SU-DHL-6 (cell line): ENCODE measurements around the gene HOPX.

Source experiments
- H2AFZ ChIP-seq: fragments of 200-600 bp; sonication (generic); 2 replicates; pipeline ENCODE4 v1.6.1; 2014; ENCODE audit warnings: low read depth, mild to moderate bottlenecking, moderate library complexity, mixed read lengths, antibody characterized with exemption, low read length; ENCODE audit not compliant: severe bottlenecking
- H3F3A ChIP-seq: fragments of 200-600 bp; shearing (Covaris generic); 2 replicates; pipeline ENCODE4 v1.6.0; 2016; ENCODE audit warnings: antibody characterized with exemption, mild to moderate bottlenecking; ENCODE audit not compliant: insufficient read depth
- H3K27ac ChIP-seq: fragments of 200-600 bp; sonication (generic); 2 replicates; pipeline ENCODE4 v1.5.1; 2016; ENCODE audit warnings: low read depth, mild to moderate bottlenecking, low read length, moderate library complexity, mixed read lengths
- H3K27me3 ChIP-seq: fragments of 200-600 bp; sonication (generic), shearing (Covaris generic); 2 replicates; pipeline ENCODE4 v1.6.0; 2014; ENCODE audit warnings: mild to moderate bottlenecking, low read length
- H3K36me3 ChIP-seq: fragments of 200-600 bp; sonication (generic); 2 replicates; pipeline ENCODE4 v1.6.1; 2014; ENCODE audit warnings: mild to moderate bottlenecking, low read length, mixed read lengths
- H3K4me2 ChIP-seq: fragments of 300-600, 200-600 bp; shearing (Covaris generic), sonication (generic); 2 replicates; pipeline ENCODE4 v1.6.0; 2014; ENCODE audit warnings: low read length, low read depth, mild to moderate bottlenecking; ENCODE audit not compliant: poor library complexity, severe bottlenecking
- H3K4me3 ChIP-seq: fragments of 200-600 bp; sonication (generic); 2 replicates; pipeline ENCODE4 v1.5.1; 2014; ENCODE audit warnings: antibody characterized with exemption, low read length, mild to moderate bottlenecking, mixed read lengths; ENCODE audit not compliant: insufficient read depth, poor library complexity, severe bottlenecking
- H3K79me2 ChIP-seq: fragments of 200-600 bp; sonication (generic); 2 replicates; pipeline ENCODE4 v1.6.1; 2014; ENCODE audit warnings: mild to moderate bottlenecking, low read length, moderate library complexity; ENCODE audit not compliant: insufficient read depth
- H3K9ac ChIP-seq: fragments of 200-600 bp; sonication (generic); 2 replicates; pipeline ENCODE4 v1.7.0; 2014; ENCODE audit warnings: mild to moderate bottlenecking, low read length
- H3K9me2 ChIP-seq: fragments of 200-600 bp; sonication (generic); replicated peaks from 2 replicates; pipeline ENCODE4 v1.6.1; 2014; ENCODE audit warnings: low read length; ENCODE audit not compliant: insufficient read depth
- H3K9me3 ChIP-seq: fragments of 200-600 bp; sonication (generic); 2 replicates; pipeline ENCODE4 v1.6.1; 2014; ENCODE audit warnings: low read length, mixed read lengths; ENCODE audit not compliant: insufficient read depth
- H4K20me1 ChIP-seq: fragments of 200-600 bp; sonication (generic); 2 replicates; pipeline ENCODE4 v1.6.1; 2014; ENCODE audit warnings: low read depth, mild to moderate bottlenecking, antibody characterized with exemption, low read length, moderate library complexity, mixed read lengths
- CTCF ChIP-seq: fragments of 200-600 bp; sonication (generic); IDR thresholded peaks from one replicate; pipeline ENCODE4 v1.5.1; 2017; ENCODE audit warnings: antibody characterized with exemption, mild to moderate bottlenecking, low read length, moderate library complexity; ENCODE audit not compliant: insufficient read depth, poor library complexity, severe bottlenecking
- EZH2phosphoT487 ChIP-seq: fragments of 200-600 bp; sonication (generic), shearing (Covaris generic); conservative IDR thresholded peaks from 2 replicates; pipeline ENCODE4 v1.6.1; 2018; ENCODE audit warnings: mild to moderate bottlenecking, antibody characterized with exemption, low read length, moderate library complexity, mixed read lengths

The HOPX gene

GRCh38 chr4:56689201-56689969 lies 8.3 kb upstream of the HOPX start:
- H3K9ac ChIP-seq: no peak overlapping the region
- no peaks in the 10 kb centered on the region for H3K79me2 ChIP-seq
- no peaks in the 10 kb centered on the region for H4K20me1 ChIP-seq
- no peak overlapping the region for H3K27ac ChIP-seq
- no peaks in the 10 kb centered on the region for H3K9me2 ChIP-seq
- H3F3A ChIP-seq: no peaks in the 10 kb centered on the region
- no peaks in the 10 kb centered on the region for H3K27me3 ChIP-seq
- no peaks in the 10 kb centered on the region for H3K36me3 ChIP-seq
- H3K4me2 ChIP-seq: no peak overlapping the region
- TF ChIP-seq CTCF (no peak), EZH2phosphoT487 (no peak)
- H2AFZ ChIP-seq: no peak overlapping the region
- H3K4me3 ChIP-seq: no peak overlapping the region
- H3K9me3 ChIP-seq: no peaks in the 10 kb centered on the region

GRCh38 chr4:56688094-56688647 lies 7.1 kb upstream of the HOPX start:
- Histone ChIP-seq H2AFZ (no peak overlapping the region), H3K27ac (no peak overlapping the region), H3K9me3 (no peaks in the 10 kb centered on the region), H3K9me2 (no peaks in the 10 kb centered on the region), H3F3A (no peaks in the 10 kb centered on the region), H3K79me2 (no peaks in the 10 kb centered on the region), H3K27me3 (no peaks in the 10 kb centered on the region), H3K4me2 (no peak overlapping the region), H4K20me1 (no peaks in the 10 kb centered on the region), H3K36me3 (no peaks in the 10 kb centered on the region), H3K9ac (no peak overlapping the region), H3K4me3 (no peak overlapping the region)
- TF ChIP-seq EZH2phosphoT487 (no peak), CTCF (no peak)

GRCh38 chr4:56686537-56687231 lies 5.6 kb upstream of the HOPX start:
- H3K4me3 ChIP-seq: no peak overlapping the region
- H3K4me2 ChIP-seq: no peak overlapping the region
- H3K27me3 ChIP-seq: no peaks in the 10 kb centered on the region
- no peaks in the 10 kb centered on the region for H3K9me3 ChIP-seq
- H4K20me1 ChIP-seq: no peaks in the 10 kb centered on the region
- no peaks in the 10 kb centered on the region for H3K79me2 ChIP-seq
- H3K27ac ChIP-seq: no peak overlapping the region
- H3K9me2 ChIP-seq: no peaks in the 10 kb centered on the region
- no peaks in the 10 kb centered on the region for H3K36me3 ChIP-seq
- no peaks in the 10 kb centered on the region for H3F3A ChIP-seq
- H3K9ac ChIP-seq: no peak overlapping the region
- no peak overlapping the region for H2AFZ ChIP-seq
- TF ChIP-seq CTCF (no peak), EZH2phosphoT487 (no peak)
